Measurements from ENCODE around the gene CABP5.

The CABP5 gene

DNA sequence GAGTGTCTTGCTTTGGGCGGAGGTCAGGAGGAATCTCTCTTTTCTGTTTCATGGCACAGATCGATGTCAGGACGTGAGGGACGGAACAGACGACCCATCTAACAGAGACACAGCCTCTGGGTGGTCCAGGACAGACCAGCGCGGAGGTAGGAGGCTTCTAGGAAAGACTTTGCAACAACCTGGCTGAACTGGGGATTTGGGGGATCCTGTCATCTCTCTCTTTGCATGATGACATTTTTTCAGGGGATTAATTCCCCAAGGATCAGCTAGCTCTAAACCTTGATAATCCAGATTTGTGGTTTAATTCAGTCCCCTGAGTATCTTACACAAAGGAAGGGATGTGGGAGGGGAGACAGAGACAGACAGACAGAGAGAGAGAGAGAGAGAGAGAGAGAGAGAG is 14.4 kb downstream of the CABP5 start:
- no peak for DNase-seq

DNA sequence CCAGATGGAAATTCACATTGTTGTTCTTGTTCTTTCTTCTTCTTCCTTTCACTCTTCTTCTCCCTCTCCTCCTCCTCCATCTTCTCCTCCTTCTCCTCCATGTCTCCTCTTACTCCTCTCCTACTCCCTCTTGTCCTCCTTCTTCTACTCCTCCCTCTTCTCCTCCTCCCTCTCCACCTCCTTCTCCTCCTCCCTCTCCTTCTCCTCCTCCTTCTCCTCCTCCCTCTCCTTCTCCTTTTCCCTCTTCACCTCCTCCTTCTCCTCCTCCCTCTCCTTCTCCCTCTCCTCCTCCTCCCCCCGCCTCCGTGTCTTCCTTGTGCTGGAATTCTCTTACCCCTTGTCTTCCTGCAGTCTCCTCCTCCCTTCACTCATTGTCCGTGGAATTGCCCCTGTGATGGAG is 18.4 kb downstream of the CABP5 start:
- DNase-seq: no peak

DNA sequence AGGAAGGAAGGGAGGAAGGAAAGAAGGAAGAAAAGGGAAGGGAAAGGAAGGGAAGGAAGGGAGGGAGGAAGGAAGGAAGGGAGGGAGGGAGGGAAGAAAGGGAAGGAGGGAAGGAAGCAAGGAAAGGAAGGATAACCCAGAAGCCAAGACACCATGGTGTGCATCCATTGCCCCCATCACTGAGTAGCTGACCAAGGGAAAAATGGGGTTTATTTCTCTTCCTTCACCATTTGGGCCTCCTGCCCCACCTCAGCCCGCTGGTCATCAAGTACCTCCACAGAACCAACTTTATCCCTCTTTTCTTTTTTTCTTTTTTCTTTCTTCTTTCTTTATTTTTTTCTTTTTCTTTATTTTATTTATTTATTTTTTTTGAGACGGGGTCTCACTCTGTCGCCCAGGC is 20.4 kb downstream of the CABP5 start:
- DNase-seq: no peak

DNA sequence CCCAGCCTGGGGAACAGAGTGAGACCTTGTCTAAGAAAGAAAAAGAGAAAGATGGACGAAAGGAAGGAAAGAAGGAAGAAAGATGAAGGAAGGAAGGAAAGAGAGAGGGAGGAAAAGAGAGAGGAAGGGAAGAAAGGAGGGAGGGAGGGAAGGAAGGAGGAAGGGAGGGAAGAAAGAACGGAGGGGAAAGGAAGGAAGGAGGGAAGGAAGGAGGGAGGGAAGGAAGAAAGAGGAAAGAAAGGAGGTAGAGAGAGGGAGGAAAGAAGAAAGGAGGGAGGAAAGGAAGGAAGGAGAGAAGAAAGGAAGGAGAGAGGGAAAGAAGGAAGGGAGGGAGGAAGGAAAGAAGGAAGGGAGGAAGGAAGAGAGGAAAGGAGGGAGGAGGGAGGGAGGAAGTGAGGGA is 20.9 kb downstream of the CABP5 start:
- DNase-seq: no peak

DNA sequence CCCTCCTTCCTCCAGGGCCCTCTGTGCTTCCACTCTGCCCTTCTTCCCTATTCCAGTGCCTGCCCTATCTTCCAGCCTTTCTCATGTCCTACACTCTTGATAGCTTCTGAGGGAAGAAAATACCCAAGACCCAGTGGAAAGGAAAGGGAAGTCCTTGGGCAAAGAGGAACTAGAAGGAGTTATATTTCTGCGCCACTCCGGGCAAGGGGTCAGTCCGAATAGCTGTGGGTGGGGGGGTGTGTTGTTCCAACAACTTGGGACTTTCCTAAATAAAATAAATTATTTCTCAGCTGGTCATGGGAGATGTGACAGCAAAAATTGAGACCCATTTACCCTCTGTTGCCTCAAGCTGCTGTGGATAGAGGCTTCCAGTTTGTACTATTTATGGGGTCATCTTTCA is 23.2 kb downstream of the CABP5 start:
- DNase-seq: no peak

DNA sequence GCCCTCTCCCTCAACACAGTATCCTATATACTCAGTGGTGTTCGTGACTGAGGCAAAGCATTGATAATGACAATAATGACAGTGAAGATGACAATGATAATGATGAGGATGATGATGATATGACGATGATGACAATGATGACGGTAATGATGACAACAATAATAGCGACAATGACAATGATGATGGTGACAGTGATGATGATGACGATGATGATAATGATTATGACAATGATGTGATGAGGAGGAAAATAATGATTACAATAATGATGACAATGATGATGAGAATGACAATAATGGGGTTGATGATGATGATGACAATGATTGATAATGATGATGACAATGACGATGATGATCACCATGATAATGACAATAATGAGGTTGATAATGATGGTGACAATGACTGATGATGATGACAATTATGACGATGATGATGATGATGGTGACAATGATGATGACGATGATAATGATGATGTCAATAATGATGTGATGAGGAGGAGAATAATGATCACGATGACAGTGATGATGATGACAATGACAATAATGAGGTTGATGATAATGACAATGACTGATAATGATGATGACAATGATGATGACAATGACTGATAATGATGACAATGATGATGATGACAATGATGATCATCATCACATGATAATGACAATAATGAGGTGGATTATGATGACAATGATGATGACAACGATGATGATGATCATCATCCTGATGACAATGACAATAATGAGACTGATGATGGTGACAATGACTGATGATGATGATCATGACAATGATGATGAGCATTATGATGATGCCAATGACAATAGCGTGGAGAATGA is 32.7 kb downstream of the CABP5 start:
- DNase-seq: no peak

DNA sequence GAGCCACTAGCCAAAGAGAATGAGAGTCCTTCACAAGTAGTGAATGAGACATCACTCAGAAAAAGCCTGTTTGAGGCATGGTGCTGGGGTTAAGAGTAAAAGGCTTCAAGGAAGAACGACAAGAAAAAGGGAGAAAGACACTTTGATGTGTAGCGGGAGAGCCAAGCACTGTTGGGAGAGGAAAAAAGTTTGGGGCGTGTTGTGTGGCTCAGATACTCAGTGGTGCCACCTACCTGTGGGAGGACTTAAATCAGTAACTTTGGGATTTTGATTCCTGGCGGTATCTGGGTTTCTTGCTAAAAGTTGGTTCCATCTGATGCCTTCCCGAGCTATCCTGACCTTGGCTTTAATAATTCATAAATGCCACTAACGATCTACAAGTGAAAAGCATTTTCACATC is 37.1 kb downstream of the CABP5 start:
- DNase-seq: no peak

DNA sequence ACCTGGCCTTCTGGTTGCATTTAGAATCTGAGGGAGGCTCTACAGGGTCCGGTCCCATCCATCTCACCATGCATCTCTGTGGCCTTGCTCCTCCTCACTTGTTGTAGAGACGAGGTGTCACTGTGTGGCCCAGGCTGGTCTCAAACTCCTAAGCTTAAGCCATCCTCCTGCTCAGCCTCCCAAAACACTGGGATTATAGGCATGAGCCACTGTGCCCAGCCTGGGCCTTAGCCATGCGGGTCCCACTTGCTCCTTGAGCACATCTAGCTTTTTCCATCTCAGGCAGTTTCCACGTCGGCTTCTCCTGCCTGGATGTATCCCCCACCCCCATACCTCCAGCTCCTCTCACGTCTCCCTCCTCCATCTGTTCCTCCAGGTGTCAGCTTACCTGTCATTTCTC is 39.6 kb downstream of the CABP5 start:
- no peak for DNase-seq

DNA sequence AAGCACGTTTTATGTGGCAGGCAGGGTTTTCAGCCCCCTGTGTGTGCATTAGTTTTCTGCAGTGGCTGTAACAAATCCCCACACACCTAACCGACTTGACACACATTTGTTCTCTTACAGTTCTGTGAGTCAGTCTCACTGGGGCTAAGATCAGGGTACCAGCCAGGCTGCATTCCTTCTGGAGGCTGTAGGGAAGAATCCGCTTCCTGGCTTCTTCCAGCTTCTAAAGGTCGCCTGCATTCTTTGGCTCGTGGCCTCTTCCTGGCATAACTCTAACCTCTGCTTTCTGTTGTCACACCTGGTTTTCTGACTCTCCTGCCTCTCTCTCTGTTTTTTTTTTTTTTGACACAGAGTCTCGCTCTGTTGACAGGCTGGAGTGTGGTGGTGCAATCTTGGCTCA is 43.0 kb downstream of the CABP5 start:
- DNase-seq: no peak

DNA sequence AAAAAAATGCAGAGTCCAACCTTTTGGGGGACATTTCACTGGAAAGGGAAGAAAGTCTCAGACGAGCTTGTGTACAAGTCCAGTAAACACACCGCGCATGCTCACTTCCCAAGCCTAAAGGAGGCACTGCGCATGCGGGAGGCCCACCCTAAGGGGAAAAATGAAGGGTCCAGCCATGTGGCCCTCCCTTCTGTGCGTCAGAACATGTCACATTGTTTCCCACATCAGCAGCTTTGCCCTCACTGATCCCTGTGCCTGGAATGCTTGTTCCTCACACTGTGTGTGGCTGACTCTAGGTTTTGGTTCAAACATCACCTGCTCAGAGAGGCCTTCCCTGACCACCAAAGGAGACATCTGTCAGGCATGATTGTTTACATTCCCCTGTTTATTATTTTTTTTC is 45.1 kb downstream of the CABP5 start:
- no peak for DNase-seq

DNA sequence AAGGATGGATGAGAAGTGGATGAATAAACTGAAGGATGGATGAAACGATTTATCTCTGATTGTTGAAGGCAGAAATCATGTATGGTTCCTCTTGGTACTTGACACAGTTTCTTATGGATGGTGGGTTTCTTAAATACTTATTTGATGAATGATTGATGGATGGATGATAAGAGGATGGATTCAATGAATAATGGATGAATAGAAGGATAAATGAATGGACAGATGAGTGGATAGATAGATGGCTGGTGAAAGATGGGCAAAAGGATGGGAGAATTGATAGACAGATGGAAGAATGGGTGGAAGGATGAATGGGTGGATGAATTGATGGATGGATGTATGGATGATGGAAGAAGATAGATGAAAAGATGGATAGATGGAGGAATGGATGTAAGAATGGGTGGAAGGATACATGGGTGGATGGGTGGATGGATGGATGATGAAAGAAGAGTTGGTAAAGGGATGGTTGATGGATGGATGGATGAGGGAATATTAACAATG is 47.6 kb downstream of the CABP5 start:
- DNase-seq: no peak

DNA sequence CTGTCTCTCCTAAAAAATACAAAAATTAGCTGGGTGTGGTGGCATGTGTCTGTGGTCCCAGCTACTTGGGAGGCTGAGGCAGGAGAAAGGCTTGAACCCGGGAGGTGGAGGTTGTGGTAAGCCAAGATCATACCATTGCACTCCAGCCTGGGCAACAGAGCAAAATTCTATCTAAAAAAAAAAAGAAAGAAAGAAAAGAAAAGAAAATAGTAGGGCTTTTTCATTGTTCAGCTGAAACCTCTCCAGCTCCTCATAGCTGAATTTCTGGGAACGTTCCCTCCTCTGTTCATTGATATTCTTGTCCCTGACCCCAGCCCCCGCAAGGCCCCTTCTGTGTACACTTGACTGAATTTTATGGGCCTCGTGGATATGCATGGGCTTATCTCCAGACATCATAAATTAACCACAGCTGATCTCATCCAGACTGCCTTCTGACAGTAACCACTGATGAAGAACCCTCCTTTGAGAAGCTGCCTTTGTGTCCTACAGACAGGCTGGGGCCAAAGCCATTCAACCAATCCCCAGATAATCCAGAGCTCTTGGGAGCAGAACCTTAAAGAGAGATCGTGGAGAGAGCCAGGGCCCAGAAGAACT is 49.6 kb downstream of the CABP5 start, which contains the start of gene ELSPBP1:
TSS of gene ELSPBP1 (plus strand) at position 424 of the 594 bp plus-strand sequence. CDS start 14,036 bp downstream, outside the sequence.
- DNase-seq: no peak

DNA sequence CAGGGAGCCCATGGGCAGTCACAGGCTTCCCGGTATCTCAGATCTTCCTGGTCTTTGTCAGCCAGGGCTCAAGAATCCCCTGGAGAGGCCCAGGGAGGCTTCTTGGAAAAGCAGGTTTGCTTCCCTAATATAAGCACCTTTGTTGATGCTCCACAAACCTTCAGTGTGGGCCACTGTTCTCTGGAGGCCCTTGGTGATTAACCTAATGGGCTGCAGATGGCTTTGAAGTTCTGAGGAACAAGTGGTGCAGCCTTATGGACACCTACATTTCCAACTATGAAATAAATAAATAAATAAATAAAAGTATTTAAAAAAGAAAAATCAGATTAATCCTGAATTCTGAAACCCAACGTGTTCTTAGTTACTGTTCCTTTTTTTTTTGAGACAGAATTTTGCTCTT is 51.8 kb downstream of the CABP5 start, which contains the start of gene BSPH1:
TSS of gene BSPH1 (minus strand) at position 101 of the 400 bp plus-strand sequence. CDS start at position 12, 89 bp downstream.
- DNase-seq: no peak

DNA sequence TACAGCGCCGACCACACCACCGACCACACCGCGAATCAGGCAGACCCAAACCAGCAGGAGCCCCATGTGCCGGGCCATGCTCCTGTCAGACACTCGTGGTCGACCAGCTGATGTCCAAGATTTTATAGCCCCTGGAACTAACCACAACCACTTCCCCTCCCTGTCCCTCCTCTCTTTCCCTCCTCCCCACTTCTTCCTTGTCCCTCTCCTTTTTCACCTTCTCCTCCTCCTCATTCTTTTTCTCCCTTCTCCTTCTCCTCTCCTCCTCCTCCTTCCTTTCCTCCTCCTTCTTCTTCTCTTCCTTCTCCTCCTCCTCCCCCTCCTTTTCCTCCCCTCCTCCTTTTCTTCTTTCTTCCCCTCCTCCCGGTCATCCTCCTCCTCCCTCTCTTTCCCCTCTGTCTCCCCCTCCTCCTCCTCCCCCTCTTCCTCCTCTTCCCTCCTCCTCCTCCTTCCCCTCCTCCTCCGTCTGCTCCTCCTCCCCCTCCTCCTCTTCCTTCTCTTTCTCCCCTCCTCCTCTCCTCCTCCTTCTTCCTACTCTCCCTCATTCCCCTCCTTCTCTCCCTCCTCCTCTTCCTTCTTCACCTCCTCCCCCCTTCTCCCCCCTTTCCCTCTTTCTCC is 52.6 kb downstream of the CABP5 start:
- DNase-seq: no peak
